K562 (cell line): ENCODE measurements around the gene DCAF6. TPM values are rescaled to one million over a fixed set of nuclear protein-coding genes. Genes with fewer than 3 reads are reported as not detected.

Source experiments
- ATAC-seq: fragments of 200-7000 bp; cut with Tn5 transposase; 3 replicates; pipeline ENCODE4 v1.9.1; 2020; ENCODE audit warnings: moderate library complexity
- BruUV-seq: library from RNA; stranded (reverse); fragments of 400-500 nt; replicated peaks from 2 replicates; lab custom pipeline; 2021; lab: Mats Ljungman, UMichigan
- CTCF ChIA-PET: fragments of 300-600 bp; formaldehyde crosslinking; extraction: SDS; loops from one replicate; lab custom pipeline; 2021; ENCODE audit warnings: low intra/inter-chr PET ratio; lab: Yijun Ruan, JAX
- POLR2A ChIA-PET: fragments of 300-600, 350-650 bp; sonication (Branson Sonifier 250); formaldehyde crosslinking; extraction: SDS; loops from one replicate; lab custom pipeline; 2021; ENCODE audit warnings: antibody characterized with exemption, inconsistent platforms; lab: Yijun Ruan, JAX
- DNase-seq, 4 experiments: peaks; one replicate each; pipeline versions ENCODE4 v3.0.0 to v3.0.0-alpha.2; 2011 to 2018; ENCODE audit warnings: low spot score in 3 of 4, mixed read lengths in 3 of 4; ENCODE audit errors: extremely low read depth in 1 of 4
- FAIRE-seq: peaks from 2 replicates; lab custom pipeline; 2011; peaks lifted over from hg19 to GRCh38; lab: Jason Lieb, UNC
- H2AFZ ChIP-seq: 2 replicates; pipeline ENCODE4 v1.6.0; 2011; ENCODE audit warnings: low read depth, low read length, control low read depth, inconsistent platforms
- H3K27ac ChIP-seq: fragments of 200-600 bp; 3 replicates; pipeline ENCODE4 v1.8.0; 2011; ENCODE audit warnings: low read depth, mild to moderate bottlenecking, control low read depth, inconsistent platforms, low read length, moderate library complexity, mixed read lengths; ENCODE audit errors: extremely low read depth
- H3K27me3 ChIP-seq, 2 experiments: fragments of 300-600 bp in 1 of 2; 2 replicates in 1 of 2; 3 replicates in 1 of 2; pipeline versions ENCODE4 v1.6.0 to v1.8.0; 2011; ENCODE audit warnings: inconsistent platforms in 2 of 2, low read length in 2 of 2, mild to moderate bottlenecking in 1 of 2, mixed read lengths in 1 of 2, moderate library complexity in 1 of 2; ENCODE audit not compliant: control insufficient read depth in 2 of 2, insufficient read depth in 2 of 2
- H3K36me3 ChIP-seq: fragments of 300-600 bp; 3 replicates; pipeline ENCODE4 v1.8.0; 2011; ENCODE audit warnings: mild to moderate bottlenecking, low read length, inconsistent platforms; ENCODE audit not compliant: control insufficient read depth, insufficient read depth
- H3K4me1 ChIP-seq, 2 experiments: fragments of 200-600 bp in 1 of 2; replicated peaks in 1 of 2; 2 replicates in 1 of 2; 3 replicates in 1 of 2; pipeline versions ENCODE4 v1.5.1 to v1.8.0; 2011; ENCODE audit warnings: inconsistent platforms in 2 of 2, low read length in 2 of 2, mild to moderate bottlenecking in 1 of 2, mixed read lengths in 1 of 2, moderate library complexity in 1 of 2; ENCODE audit not compliant: control insufficient read depth in 2 of 2, insufficient read depth in 2 of 2
- H3K4me2 ChIP-seq: 2 replicates; pipeline ENCODE4 v1.6.1; 2011; ENCODE audit warnings: low read length, control low read depth, inconsistent platforms, mixed read lengths; ENCODE audit not compliant: insufficient read depth
- H3K4me3 ChIP-seq: fragments of 200-600 bp; sonication (generic), shearing (Covaris generic); 2 replicates; pipeline ENCODE4 v1.5.1; 2016; ENCODE audit warnings: control low read depth, inconsistent platforms
- H3K79me2 ChIP-seq: fragments of 200-600 bp; 3 replicates; pipeline ENCODE4 v1.8.0; 2011; ENCODE audit warnings: low read length, inconsistent platforms; ENCODE audit not compliant: control insufficient read depth, insufficient read depth
- H3K9ac ChIP-seq, 2 experiments: 2 replicates each; pipeline versions ENCODE4 v1.6.0 to v1.6.1; 2011; ENCODE audit warnings: low read depth in 2 of 2, low read length in 2 of 2, control low read depth in 1 of 2, inconsistent platforms in 1 of 2, mild to moderate bottlenecking in 1 of 2, mixed read lengths in 1 of 2; ENCODE audit not compliant: insufficient read depth in 1 of 2
- H3K9me1 ChIP-seq: one replicate; pipeline ENCODE4 v1.6.0; 2011; ENCODE audit warnings: inconsistent platforms, mild to moderate bottlenecking, low read length, moderate library complexity; ENCODE audit not compliant: control insufficient read depth, insufficient read depth
- H3K9me3 ChIP-seq: replicated peaks from 2 replicates; pipeline ENCODE4 v1.5.1; 2011; ENCODE audit warnings: low read depth, low read length, inconsistent platforms; ENCODE audit not compliant: control insufficient read depth, insufficient read depth
- H4K20me1 ChIP-seq: replicated peaks from 2 replicates; pipeline ENCODE4 v1.6.1; 2011; ENCODE audit warnings: low read length, inconsistent platforms, mixed read lengths; ENCODE audit not compliant: control insufficient read depth, insufficient read depth
- BRCA1 ChIP-seq, 2 experiments: fragments of 450-650 bp in 1 of 2; sonication (generic) in 1 of 2; formaldehyde crosslinking in 1 of 2; IDR thresholded peaks; 2 replicates each; pipeline versions ENCODE4 v1.5.0 to v1.6.1; 2017 to 2020; ENCODE audit warnings: mild to moderate bottlenecking in 1 of 2, missing genetic modification reagents in 1 of 2
- E2F8 ChIP-seq: fragments of 450-650 bp; IDR thresholded peaks from 2 replicates; pipeline ENCODE4 v1.7.1; 2018; ENCODE audit warnings: mild to moderate bottlenecking, low read depth; ENCODE audit not compliant: partially characterized antibody
- ELF1 ChIP-seq: fragments of 200-800 bp; sonication (Bioruptor generic); IDR thresholded peaks from 2 replicates; pipeline ENCODE4 v1.6.1; 2016; ENCODE audit warnings: missing genetic modification characterization, missing compliant biosample characterization
- ESRRB ChIP-seq: fragments of 250-450 bp; sonication (Bioruptor Pico); IDR thresholded peaks from 2 replicates; pipeline ENCODE4 v1.5.0; 2020; ENCODE audit warnings: mild to moderate bottlenecking, moderate library complexity, borderline replicate concordance
- IFI16 ChIP-seq: fragments of 250-450 bp; sonication (Bioruptor Pico); IDR thresholded peaks from 2 replicates; pipeline ENCODE4 v2.1.2; 2022; ENCODE audit warnings: mild to moderate bottlenecking, inconsistent platforms
- MNT ChIP-seq, 2 experiments: fragments of 450-650 bp; conservative IDR thresholded peaks; 2 replicates each; pipeline ENCODE4 v1.6.1; 2017; ENCODE audit warnings: mild to moderate bottlenecking in 2 of 2, moderate library complexity in 2 of 2
- RFX7 ChIP-seq: fragments of 250-450 bp; sonication (Bioruptor Pico); IDR thresholded peaks from 2 replicates; pipeline ENCODE4 v1.5.1; 2021; ENCODE audit warnings: mild to moderate bottlenecking
- THRAP3 ChIP-seq: fragments of 450-650 bp; IDR thresholded peaks from 2 replicates; pipeline ENCODE4 v1.6.1; 2016; ENCODE audit warnings: mild to moderate bottlenecking, inconsistent platforms, borderline replicate concordance
- ZNF324 ChIP-seq: fragments of 250-450 bp; sonication (Bioruptor Pico); IDR thresholded peaks from 2 replicates; pipeline ENCODE4 v1.4.0; 2020; ENCODE audit warnings: mild to moderate bottlenecking
- ZNF740 ChIP-seq, 3 experiments: fragments of 200-800 bp in 1 of 3; sonication (Bioruptor generic) in 1 of 3; sonication (generic) in 1 of 3; formaldehyde crosslinking in 1 of 3; IDR thresholded peaks; 2 replicates each; pipeline versions ENCODE4 v1.6.1 to v1.8.0; 2016 to 2022; ENCODE audit warnings: mild to moderate bottlenecking in 2 of 3, missing compliant biosample characterization in 2 of 3, missing genetic modification characterization in 2 of 3, missing genetic modification reagents in 1 of 3
- WGBS: fragments of 100-300 bp; shearing (Covaris generic); methylation state at CpG from one replicate; pipeline ENCODE4 v1.1.6; 2016; ENCODE audit warnings: low coverage, mixed read lengths; ENCODE audit not compliant: insufficient coverage; ENCODE audit errors: missing lambda C conversion rate; 5-methylcytosine and 5-hydroxymethylcytosine counted together
- in situ Hi-C: fragments of 300-500 bp; cut with MboI; formaldehyde crosslinking; loops from 4 replicates; pipeline ENCODE4 v1.15.0; 2018; ENCODE audit warnings: inconsistent platforms, mixed read lengths
- intact Hi-C: fragments of 100-400 bp; cut with micrococcal nuclease; formaldehyde crosslinking; loops from 2 replicates; pipeline ENCODE4 v1.14.2; 2022
- polyA plus RNA-seq, 8 experiments: library from polyadenylated mRNA; depleted of rRNA in 4 of 8; stranded (reverse) in 5 of 8; unstranded in 3 of 8; fragments of >200 nt; fragmentation: Nextera tagmentation in 2 of 8; fragmentation: Illumina TruSeq in 1 of 8; extraction: Ambion mirVana in 2 of 8; extraction: Trizol in 1 of 8; gene quantifications; 2 replicates each; pipeline versions ENCODE4 v1.2.1 to v1.2.3, GENCODE V29; 2011 to 2014; ENCODE audit warnings: inconsistent platforms in 1 of 8, missing spikeins in 1 of 8
- total RNA-seq, 7 experiments: library from RNA; depleted of rRNA in 6 of 7; stranded (reverse); fragments of >200 nt in 6 of 7; fragmentation: Illumina TruSeq in 2 of 7; extraction: Trizol in 2 of 7; gene quantifications; 2 replicates each; pipeline versions ENCODE4 v1.2.1 to v1.2.3, GENCODE V29; 2011 to 2021; ENCODE audit warnings: low replicate concordance in 1 of 7

The DCAF6 gene
- total and polyA plus RNA-seq, 9 of the 15 experiments (the other 6 are each of a cell fraction or from before 2014, with no cell fraction given), result 19.1 to 102 (median 46.3) TPM

- TF ChIP-seq ZNF740 (CRISPR knock-in tag; IDR thresholded peaks at IDR 0.05), result no peak
- TF ChIP-seq ZNF740 (tag; IDR thresholded peaks at IDR 0.05), result no peak
- no peak for TF ChIP-seq IFI16 (CRISPR knock-in tag)
Observed at GRCh38 chr1:168091063-168091462, 154.6 kb downstream of the DCAF6 start (continued).

GRCh38 chr1:168091720-168092550, 155.5 kb downstream of the DCAF6 start:
- no peaks in the 10 kb centered on the region for H3K9me1 ChIP-seq
- no peak for FAIRE-seq
- no peak overlapping the region for H2AFZ ChIP-seq
- H3K79me2 ChIP-seq, result no peaks in the 10 kb centered on the region
- no peak overlapping the region for H3K4me2 ChIP-seq
- H3K27me3 ChIP-seq, result peaks cover 8 to 31% of the 10 kb centered on the region in 2 experiments; a peak in 4 of 5 replicates
- POLR2A ChIA-PET, result interaction anchor here (0.8 to 2.3 kb wide), 5 partner anchors 9 to 156 kb away, joined by 4 to 11 read pairs (median 4); no protein-coding TSS in a partner anchor
- no peak for ATAC-seq
- no TSS peak for BruUV-seq
- H3K9me3 ChIP-seq, result no peaks in the 10 kb centered on the region
- DNase-seq, result no peak
- WGBS, result 40% methylated on average over 8 of the region's 8 CpGs
- H3K36me3 ChIP-seq, result no peaks in the 10 kb centered on the region
- H3K4me1 ChIP-seq, result peaks cover 0 to 8% of the 10 kb centered on the region in 2 experiments; a peak in 2 of 5 replicates
- H4K20me1 ChIP-seq, result no peaks in the 10 kb centered on the region
- no peak overlapping the region for H3K27ac ChIP-seq
- CTCF ChIA-PET, result interaction anchor here (1.3 kb wide), 1 partner anchor 10 kb away, joined by 3 read pairs; no protein-coding TSS in a partner anchor
- intact Hi-C loops, result loop anchor here (5.0 to 10.0 kb wide), 4 partner anchors 55 to 343 kb away; partner anchors contain the start of gene SFT2D2
- H3K4me3 ChIP-seq, result no peak overlapping the region
- in situ Hi-C loops, result loop anchor here (10.0 kb wide), 1 partner anchor 493 kb away; no protein-coding TSS in a partner anchor
- no peak overlapping the region for H3K9ac ChIP-seq
- TF ChIP-seq RFX7 (CRISPR knock-in tag) (no peak), THRAP3 (no peak), BRCA1 (IDR thresholded peaks at IDR 0.05) (no peak), BRCA1 (CRISPR knock-in tag; IDR thresholded peaks at IDR 0.05) (no peak), ZNF324 (CRISPR knock-in tag) (no peak), ESRRB (CRISPR knock-in tag) (no peak), ELF1 (tag) (no peak), MNT (conservative IDR thresholded peaks at IDR 0.05) (no peak), E2F8 (no peak)
